Muscle layer of colon (tissue), 2 donors: Measurements from ENCODE around the gene EFCC1.

Experiments
- H3K27ac ChIP-seq: one replicate; pipeline ENCODE4 v1.7.0; 2013; ENCODE audit warnings: low read depth, mild to moderate bottlenecking, low read length, moderate library complexity
- H3K27me3 ChIP-seq, 2 donors: one replicate each; pipeline ENCODE4 v1.7.0; 2013; ENCODE audit warnings: low read length in 2 of 2, mild to moderate bottlenecking in 2 of 2; ENCODE audit not compliant: insufficient read depth in 2 of 2, control insufficient read depth in 1 of 2
- H3K36me3 ChIP-seq: one replicate; pipeline ENCODE4 v1.7.0; 2013; ENCODE audit warnings: mild to moderate bottlenecking, low read length; ENCODE audit not compliant: insufficient read depth
- H3K4me1 ChIP-seq: one replicate; pipeline ENCODE4 v1.7.0; 2013; ENCODE audit warnings: mild to moderate bottlenecking, low read length; ENCODE audit not compliant: insufficient read depth
- H3K4me3 ChIP-seq, 2 donors: one replicate each; pipeline ENCODE4 v1.7.0; 2013; ENCODE audit warnings: low read length in 2 of 2, low read depth in 1 of 2, mild to moderate bottlenecking in 1 of 2, moderate library complexity in 1 of 2
- H3K9ac ChIP-seq: one replicate; pipeline ENCODE4 v1.7.0; 2013; ENCODE audit warnings: low read length
- H3K9me3 ChIP-seq: one replicate; pipeline ENCODE4 v1.7.0; 2013; ENCODE audit warnings: mild to moderate bottlenecking, low read length
- donor health status: abdominal sarcoma.
- donor health status: Adenocarcinoma of cecum.

EFCC1 gene

DNA sequence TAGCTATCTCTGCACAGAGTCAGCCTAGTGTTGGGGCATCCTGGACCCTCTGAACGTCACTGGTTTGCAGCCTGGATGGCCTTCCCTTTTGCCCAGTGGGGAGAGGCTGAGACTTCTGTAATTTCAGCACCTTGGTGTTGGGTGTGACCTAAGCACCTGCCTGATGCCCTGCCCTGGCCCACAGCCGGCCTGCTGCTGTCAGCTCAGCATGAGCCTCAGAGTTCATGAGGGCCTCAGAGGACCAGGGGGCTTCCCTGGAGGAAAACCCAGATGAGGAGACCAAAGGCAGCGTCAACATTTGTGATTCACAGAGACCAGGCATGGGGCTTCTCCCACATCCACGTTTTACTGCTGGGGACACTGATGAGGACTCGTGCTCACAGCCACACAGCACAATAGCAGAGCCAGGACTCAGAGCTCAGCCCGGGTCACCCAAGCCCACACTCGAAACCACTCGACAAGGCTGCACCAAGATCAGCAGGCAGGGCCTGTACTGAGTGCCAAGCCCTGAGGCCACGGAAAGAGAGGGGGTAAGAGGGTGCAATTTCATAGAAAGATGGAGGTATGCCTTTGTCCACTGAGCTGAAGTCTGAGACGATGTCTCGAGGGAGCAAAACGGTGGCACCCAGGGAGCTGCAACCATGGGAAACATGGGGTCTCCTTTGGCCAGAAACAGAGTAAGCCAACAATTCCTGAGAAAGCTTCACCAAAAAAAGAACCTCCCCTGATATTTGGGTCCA, 49.6 kb downstream of the EFCC1 start:
- H3K27ac ChIP-seq = no peak overlapping the region
- H3K27me3 ChIP-seq = peaks cover 0 to 18% of the 10 kb centered on the region in 2 donors
- H3K9ac ChIP-seq = no peak overlapping the region
- H3K36me3 ChIP-seq = no peaks in the 10 kb centered on the region
- H3K9me3 ChIP-seq = no peaks in the 10 kb centered on the region
- peaks cover 23% of the 10 kb centered on the region for H3K4me1 ChIP-seq
- no peak overlapping the region for H3K4me3 ChIP-seq

DNA sequence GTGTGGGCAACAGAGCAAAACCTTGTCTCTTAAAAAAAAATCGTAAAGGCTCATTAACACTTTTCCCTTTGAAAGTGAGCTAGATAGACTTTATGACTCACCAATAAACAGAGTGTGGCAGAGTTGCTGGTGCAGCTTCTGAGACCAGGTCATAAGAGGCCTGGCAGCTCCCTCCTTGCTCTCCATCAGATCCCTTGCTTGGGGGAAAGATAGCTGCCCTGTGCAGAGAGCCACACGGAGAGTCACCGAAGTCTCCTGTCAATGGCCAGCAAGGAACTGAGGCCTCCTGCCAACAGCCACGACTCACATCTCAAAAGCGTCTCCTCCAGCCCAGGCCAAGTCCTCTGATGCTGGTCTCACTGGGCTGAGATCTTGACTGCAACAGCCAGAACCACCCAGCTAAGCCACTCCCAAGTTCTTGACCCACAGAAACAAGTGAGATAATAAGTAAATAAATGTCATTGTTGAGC, 50.8 kb downstream of the EFCC1 start:
- H3K9me3 ChIP-seq = no peaks in the 10 kb centered on the region
- H3K9ac ChIP-seq = no peak overlapping the region
- H3K27ac ChIP-seq = no peak overlapping the region
- peaks cover 23% of the 10 kb centered on the region for H3K4me1 ChIP-seq
- H3K36me3 ChIP-seq = no peaks in the 10 kb centered on the region
- H3K27me3 ChIP-seq = peaks cover 0 to 6% of the 10 kb centered on the region in 2 donors
- H3K4me3 ChIP-seq = no peak overlapping the region

DNA sequence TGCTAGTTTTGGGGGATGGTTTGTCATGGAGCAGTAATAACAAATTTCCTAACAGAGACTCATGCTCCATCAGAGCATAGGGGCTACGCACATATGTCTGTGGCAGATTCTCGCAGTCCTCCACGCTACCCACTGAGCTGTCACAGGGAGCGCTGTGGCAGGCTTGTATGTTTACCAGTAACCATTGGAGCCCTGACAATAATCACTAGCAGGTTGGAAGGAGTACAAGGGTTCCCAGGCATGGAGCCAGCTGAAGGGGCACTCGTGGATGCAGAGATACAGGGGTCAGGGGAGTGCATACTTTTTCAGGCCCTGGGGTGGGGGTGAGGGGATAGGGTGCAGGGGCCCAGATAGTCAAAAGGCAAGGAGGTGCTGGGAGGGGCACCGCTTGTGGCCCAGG, 51.6 kb downstream of the EFCC1 start:
- Histone ChIP-seq H3K27ac (peak overlapping the region; percentile 61), H3K9ac (no peak overlapping the region), H3K4me1 (peaks cover 23% of the 10 kb centered on the region)

DNA sequence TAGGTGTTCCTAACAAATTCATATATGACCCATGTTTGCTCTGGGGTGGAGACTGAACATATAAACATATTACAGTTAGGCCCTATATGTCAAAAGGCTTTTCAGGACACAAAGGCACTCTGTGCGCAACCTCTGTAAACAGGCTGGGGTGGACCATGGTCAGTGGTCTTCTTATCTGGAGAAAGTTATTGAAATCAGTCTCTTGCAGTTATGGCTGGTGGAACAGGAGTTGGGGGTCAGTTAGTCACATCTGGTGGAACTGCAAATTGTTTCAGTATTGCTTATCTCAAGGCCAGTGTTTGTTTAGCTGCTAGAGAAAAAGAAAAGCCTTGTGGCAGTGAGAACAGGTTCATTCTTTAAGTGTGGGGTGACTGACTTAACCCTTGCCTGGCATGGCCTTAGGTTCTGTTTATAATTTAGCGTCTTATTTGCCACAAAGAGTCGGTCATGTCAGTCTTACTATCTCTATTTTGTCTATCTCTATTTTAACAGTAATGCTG, 53.6 kb downstream of the EFCC1 start:
- Histone ChIP-seq H3K4me3 (no peak overlapping the region), H3K4me1 (peaks cover 31% of the 10 kb centered on the region), H3K9me3 (no peaks in the 10 kb centered on the region), H3K27me3 (no peaks in the 10 kb centered on the region), H3K27ac (no peak overlapping the region), H3K36me3 (no peaks in the 10 kb centered on the region), H3K9ac (no peak overlapping the region)

More for the DNA sequence above, 51.6 kb downstream of the EFCC1 start:
- Histone ChIP-seq H3K4me3 (no peak overlapping the region), H3K27me3 (no peaks in the 10 kb centered on the region), H3K9me3 (no peaks in the 10 kb centered on the region), H3K36me3 (no peaks in the 10 kb centered on the region)

DNA sequence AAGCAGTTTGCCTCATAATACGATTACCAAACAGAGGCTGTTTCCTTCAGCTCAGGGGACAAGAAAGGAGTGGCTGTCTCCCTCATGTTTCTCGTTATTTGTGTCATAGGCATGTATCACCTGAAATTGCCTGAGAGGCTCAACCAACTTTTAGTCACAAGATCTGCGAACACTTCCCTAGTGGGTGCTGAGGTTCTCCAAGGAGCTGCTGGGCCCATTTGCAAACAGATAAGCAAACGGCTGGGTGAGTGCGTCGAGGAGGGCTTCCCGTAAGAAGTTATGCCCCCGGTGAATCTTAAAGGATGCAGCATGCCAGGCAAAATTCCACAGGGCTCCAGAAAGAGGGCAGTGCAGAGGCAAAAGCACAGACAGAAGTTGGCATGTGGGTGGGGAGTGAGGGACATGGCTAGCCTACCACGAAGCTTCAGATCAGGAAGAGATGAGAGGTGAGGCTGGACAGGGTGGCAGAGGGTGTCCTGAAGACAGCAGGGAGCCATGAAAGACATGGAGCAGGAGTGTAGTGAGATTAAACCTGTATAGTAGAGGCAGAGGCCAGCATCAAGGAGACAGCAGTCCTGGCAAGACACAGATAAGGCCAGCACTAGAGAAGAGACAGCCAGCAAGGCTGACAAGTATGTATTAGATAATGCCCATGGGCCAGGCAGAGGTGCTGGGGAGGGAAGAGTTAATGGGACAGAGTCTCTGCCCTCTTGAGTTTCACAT, 55.5 kb downstream of the EFCC1 start:
- Histone ChIP-seq H3K4me3 (no peak overlapping the region), H3K9me3 (no peaks in the 10 kb centered on the region), H3K27me3 (no peaks in the 10 kb centered on the region), H3K4me1 (peaks cover 30% of the 10 kb centered on the region), H3K36me3 (no peaks in the 10 kb centered on the region), H3K9ac (no peak overlapping the region), H3K27ac (no peak overlapping the region)

DNA sequence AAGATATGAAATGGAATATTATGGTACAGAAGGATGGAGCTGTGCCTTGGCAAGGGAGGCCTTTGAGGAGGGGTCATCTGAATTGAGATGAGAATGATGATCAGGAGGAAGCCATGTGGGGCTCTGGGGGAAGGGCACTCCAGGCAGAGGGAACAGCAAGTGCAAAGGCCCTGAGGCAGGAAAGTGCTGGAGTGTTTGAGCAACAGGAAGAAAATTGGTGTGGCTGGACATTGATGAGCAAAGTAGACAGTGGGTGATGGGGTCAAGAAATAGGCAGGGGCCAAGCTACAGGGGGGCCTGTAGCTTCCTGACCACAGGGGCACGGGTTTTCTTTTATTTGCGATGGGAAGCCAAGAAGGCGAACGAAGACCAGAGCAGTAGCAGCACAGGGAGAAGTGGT, 56.1 kb downstream of the EFCC1 start:
- Histone ChIP-seq H3K9me3 (no peaks in the 10 kb centered on the region), H3K4me3 (no peak overlapping the region), H3K9ac (no peak overlapping the region), H3K27ac (no peak overlapping the region), H3K36me3 (no peaks in the 10 kb centered on the region), H3K4me1 (peaks cover 24% of the 10 kb centered on the region), H3K27me3 (no peaks in the 10 kb centered on the region)

DNA sequence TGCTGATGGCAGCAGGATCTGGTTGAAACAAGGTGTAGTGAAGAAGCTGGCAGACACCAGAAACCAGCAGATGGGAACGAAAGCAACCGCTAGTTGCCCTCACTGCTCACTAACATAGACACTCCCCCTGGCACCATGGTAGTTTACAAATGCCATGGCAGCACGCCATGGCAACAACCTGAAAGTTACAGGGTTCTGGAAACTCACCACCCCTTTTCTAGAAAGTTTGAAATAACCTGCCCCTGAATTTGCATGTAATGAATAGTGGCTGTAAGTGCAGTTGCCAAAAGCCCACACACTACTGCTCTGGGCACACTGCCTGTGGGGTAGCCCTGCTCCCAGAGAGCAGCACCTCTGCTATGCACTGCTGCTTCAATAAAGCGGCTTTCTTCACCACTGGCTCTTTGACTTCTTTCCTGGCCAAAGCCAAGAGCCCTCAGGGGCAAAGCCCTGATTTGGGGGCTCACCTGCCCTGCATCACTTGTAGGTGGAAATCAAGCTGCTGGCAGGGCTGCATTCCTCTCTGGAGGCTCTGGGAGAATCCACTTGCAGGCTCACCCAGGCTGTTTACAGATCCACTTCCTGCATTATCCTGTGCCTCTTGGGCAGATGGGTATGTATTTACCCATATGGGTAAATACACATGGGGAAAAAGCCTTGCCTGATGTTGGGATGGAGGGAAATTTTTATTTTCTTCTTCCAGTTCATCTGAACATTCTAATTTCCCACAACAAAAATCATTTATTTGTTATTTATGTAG, 57.5 kb downstream of the EFCC1 start:
- no peak overlapping the region for H3K9ac ChIP-seq

DNA sequence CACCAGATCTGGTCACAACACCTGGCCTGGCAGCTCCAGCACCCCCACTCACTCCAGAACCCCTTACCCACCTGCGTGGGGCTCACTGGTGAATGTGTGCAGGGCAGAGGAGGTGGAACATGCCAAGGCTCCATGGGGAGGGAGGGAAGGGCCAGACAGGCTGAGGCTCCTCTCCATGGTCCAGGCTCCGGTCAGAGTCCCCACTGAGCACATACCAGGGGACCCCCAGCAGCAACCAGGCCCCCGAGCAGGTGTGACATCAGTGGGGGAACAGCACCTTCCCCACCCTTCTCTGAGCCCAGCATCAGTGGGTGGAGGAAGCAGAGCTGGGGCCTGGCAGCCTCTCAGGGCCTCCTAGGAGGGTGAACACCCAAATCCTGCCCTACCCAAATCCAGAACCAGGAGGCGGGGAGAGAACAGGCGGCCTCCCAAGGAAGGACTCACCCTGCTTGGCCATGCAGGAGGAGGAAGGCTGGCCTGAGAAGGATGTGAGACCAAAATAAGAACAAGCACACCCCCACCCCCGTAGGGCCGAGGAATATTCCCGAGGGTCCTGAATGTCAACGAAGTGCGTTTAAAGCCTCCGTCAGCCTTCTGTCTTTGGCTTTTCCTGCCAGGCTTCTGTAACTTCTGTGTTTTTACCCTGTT, 58.3 kb downstream of the EFCC1 start:
- Histone ChIP-seq H3K36me3 (no peaks in the 10 kb centered on the region), H3K4me1 (peaks cover 8% of the 10 kb centered on the region), H3K27me3 (no peaks in the 10 kb centered on the region), H3K4me3 (no peak overlapping the region), H3K9ac (no peak overlapping the region), H3K9me3 (no peaks in the 10 kb centered on the region), H3K27ac (no peak overlapping the region)

More for the DNA sequence above, 57.5 kb downstream of the EFCC1 start:
- Histone ChIP-seq H3K36me3 (no peaks in the 10 kb centered on the region), H3K9me3 (no peaks in the 10 kb centered on the region), H3K4me3 (no peak overlapping the region), H3K4me1 (peaks cover 11% of the 10 kb centered on the region), H3K27ac (peak overlapping the region; percentile 29), H3K27me3 (no peaks in the 10 kb centered on the region)

DNA sequence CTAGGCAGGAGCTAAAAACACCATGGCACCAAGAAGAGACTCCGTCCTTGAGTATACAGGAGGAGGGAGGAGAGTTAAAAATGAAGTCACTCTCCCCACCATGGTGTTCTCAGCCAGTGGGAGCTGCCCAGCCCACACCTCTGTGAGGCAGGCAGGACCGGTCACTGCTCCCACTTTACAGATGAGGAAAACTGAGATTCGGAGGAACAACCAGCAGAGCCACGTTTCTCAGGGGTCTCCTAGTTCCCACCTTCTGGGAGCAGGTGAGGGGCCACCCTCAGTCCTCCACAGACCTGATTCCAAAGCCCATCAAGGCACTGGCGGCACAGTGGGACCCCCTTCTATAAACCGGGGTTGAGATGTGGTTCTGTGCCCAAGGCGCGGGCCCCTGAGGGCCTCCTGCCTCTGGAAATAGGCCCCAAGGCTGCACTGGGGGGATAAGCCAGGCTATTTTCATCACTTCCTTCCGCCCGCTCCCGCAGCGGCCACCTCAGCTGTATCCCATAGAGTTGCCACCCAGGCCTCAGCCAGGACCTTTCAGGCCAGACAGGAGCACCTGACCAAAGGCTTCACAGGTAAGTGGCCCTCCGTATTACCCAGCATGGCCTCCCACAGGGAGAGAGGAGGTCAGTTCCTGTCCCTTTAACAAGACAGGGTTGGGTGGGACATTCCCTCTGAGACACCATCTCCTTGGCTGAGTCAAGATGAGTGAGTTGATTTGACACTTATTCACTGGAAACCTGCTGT, 59.3 kb downstream of the EFCC1 start, which contains the start of gene GP9:
Gene GP9, plus strand, starts transcription at position 504 of the 747 bp plus-strand sequence. CDS start 961 bp downstream, outside the sequence.
- H3K9ac ChIP-seq = no peak within 1 kb of the TSS
- H3K27ac ChIP-seq = no peak within 1 kb of the TSS

DNA sequence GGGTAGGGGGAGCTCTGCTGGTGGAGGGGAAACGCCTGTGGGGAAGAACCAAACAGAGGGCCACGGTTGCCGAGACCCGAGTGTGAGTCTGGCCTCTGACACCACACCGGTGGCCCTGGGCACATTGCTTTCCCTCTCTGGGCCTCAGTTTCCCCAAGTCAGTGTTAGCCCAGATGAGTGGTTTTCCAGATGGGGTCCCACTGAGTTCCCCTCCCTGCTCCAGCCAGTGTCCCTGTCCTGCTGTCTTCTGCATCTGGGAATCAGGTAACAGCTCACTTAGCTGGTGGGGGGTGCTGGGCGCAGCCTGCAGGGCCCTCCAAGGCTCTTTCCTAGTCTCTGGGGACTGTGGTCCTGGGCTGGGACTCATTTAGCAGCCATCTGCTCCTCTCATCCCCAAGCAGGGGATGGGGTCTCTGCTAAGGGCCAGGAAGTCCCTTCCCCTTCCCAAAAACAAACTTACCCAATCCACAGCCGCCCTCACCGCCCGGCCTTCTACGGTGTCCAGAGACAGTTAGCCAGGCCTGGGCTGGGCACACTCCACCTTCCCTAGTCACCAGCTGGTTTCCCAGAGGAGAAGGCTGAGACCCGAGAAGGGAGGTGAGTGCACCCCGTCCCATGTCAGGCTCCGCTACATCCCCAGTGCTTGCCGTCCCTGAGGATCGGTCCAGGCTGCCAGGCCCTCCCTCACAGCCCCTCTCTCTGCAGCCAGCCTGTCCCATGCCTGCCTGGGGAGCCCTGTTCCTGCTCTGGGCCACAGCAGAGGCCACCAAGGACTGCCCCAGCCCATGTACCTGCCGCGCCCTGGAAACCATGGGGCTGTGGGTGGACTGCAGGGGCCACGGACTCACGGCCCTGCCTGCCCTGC, 60.2 kb downstream of the EFCC1 start:
- H3K27me3 ChIP-seq = no peaks in the 10 kb centered on the region
- no peak overlapping the region for H3K9ac ChIP-seq
- H3K4me3 ChIP-seq = no peak overlapping the region
- H3K36me3 ChIP-seq = no peaks in the 10 kb centered on the region
- H3K4me1 ChIP-seq = peaks cover 8% of the 10 kb centered on the region
- no peaks in the 10 kb centered on the region for H3K9me3 ChIP-seq
- no peak overlapping the region for H3K27ac ChIP-seq

More for the DNA sequence above, 59.3 kb downstream of the EFCC1 start, which contains the start of gene GP9:
- no peaks in the 10 kb centered on the region for H3K36me3 ChIP-seq
- no peak within 1 kb of the TSS for H3K4me3 ChIP-seq
- H3K4me1 ChIP-seq = peaks cover 8% of the 10 kb centered on the region
- no peaks in the 10 kb centered on the region for H3K9me3 ChIP-seq
- H3K27me3 ChIP-seq = no peaks in the 10 kb centered on the region
